GM21723 (cell line): ENCODE results near the gene ZFC3H1.
"Not testable (repeated sequence)": the region's sequence is repeated elsewhere in the genome, so short reads cannot be mapped to it uniquely, and the experiment has no call there.

Experiments
- ATAC-seq: cut with Tn5 transposase; IDR thresholded peaks from one replicate; pipeline ENCODE4 v1.9.1; 2021; ENCODE audit warnings: mild to moderate bottlenecking, moderate library complexity; ENCODE audit not compliant: unreplicated experiment

ZFC3H1 gene, protein sequence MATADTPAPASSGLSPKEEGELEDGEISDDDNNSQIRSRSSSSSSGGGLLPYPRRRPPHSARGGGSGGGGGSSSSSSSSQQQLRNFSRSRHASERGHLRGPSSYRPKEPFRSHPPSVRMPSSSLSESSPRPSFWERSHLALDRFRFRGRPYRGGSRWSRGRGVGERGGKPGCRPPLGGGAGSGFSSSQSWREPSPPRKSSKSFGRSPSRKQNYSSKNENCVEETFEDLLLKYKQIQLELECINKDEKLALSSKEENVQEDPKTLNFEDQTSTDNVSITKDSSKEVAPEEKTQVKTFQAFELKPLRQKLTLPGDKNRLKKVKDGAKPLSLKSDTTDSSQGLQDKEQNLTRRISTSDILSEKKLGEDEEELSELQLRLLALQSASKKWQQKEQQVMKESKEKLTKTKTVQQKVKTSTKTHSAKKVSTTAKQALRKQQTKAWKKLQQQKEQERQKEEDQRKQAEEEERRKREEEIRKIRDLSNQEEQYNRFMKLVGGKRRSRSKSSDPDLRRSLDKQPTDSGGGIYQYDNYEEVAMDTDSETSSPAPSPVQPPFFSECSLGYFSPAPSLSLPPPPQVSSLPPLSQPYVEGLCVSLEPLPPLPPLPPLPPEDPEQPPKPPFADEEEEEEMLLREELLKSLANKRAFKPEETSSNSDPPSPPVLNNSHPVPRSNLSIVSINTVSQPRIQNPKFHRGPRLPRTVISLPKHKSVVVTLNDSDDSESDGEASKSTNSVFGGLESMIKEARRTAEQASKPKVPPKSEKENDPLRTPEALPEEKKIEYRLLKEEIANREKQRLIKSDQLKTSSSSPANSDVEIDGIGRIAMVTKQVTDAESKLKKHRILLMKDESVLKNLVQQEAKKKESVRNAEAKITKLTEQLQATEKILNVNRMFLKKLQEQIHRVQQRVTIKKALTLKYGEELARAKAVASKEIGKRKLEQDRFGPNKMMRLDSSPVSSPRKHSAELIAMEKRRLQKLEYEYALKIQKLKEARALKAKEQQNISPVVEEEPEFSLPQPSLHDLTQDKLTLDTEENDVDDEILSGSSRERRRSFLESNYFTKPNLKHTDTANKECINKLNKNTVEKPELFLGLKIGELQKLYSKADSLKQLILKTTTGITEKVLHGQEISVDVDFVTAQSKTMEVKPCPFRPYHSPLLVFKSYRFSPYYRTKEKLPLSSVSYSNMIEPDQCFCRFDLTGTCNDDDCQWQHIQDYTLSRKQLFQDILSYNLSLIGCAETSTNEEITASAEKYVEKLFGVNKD (N-terminal part only)

DNA sequence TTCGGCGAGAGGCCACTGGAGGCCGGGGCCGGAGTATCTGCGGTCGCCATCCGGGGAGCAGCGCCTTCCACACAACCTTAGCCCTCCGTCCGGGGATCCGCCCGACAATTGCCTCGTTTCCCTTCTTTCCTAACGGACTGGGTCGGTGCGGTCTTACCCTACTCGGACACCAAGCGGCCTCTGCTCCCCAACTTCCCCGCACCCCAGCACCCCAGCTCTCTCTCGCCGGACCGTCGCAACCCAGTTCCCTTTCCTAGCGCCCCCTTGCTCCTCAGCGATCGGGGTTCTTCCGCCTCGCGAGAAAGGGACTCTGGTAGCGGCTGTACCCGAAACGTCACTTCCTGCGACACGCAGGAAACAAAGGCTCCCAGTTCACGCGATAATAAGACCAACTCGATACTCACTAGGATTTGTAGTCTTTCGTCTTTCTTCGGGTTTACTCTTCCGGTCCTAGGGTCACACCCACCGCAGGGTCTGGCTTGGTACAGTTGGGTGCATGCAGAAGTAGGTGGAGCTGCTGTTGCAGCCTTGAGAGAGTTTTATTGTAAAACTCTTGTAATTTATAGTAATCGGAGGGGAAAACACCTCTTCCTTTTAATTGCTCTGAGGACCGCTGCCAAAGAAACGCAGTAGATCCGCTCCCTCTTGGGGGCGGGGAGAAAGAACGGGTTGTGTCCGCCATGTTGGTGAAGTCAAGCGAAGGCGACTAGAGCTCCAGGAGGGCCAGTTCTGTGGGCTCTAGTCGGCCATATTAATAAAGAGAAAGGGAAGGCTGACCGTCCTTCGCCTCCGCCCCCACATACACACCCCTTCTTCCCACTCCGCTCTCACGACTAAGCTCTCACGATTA, at the start of gene ZFC3H1, which contains the start of gene THAP2:
ZFC3H1 (minus strand) TSS at position 288 of the 850 bp plus-strand sequence; CDS start at position 50, 238 bp downstream.
THAP2 (plus strand) TSS at position 741 of the 850 bp plus-strand sequence. CDS start 209 bp downstream, outside the sequence.
- ATAC-seq = peak; percentile 93

DNA sequence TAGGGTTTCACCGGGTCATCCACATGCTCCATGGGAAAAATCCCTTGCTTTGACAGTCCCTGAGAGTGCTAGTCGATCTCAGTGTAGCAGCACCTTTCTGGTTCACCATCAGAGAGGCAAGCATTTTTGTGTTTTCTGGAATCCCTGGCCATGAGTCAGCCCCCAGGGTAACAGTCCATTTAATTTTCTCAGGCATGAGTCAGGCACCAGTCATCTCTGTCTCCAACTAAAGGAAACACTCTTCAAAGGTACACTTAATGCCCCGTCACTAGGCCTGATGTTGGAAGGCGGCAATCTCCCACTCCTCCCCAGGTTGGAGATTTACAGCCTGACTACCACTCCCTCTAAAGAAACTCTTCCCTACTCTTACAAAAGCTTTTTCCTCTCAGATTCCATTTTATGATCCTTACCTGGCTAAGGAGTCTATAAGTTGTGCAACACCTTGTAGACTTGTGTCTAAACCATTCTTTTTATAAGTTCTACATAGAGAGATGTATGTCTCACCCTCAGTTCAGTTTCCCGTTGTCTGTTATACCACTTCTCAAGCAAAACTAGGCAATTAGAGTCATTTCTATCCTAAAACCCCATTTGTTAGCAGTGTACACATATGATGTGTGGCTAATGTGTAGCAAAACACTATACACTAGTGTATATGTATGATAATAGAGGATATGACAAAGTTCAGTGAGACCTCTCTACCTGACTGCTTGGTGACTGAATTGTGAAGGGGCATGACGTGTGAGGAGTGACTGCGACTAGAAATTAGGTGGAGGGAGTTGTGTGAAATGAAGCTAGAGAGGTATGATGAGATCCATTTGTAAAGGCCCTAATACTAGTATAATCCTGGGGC, 46.9 kb upstream of the ZFC3H1 start:
- no peak for ATAC-seq

DNA sequence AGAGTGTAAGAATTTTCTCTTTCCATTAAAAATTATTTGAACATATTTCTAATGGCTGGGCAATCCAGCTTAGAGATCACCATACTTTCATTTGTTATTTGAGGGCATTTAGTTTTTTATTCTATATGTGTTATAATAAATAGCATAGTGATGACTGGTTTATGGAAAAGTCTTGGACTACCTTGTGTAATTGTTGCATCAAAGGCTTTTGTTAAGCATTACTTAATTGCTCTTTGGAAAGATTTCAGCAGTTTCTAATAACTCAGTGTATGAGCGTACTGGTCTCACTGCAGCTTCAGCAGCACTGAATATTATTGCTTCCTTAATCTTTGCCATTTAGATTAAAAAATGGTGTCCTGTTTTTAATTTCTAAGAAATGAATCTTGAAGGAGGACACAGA, 45.0 kb upstream of the ZFC3H1 start:
- ATAC-seq = no peak

DNA sequence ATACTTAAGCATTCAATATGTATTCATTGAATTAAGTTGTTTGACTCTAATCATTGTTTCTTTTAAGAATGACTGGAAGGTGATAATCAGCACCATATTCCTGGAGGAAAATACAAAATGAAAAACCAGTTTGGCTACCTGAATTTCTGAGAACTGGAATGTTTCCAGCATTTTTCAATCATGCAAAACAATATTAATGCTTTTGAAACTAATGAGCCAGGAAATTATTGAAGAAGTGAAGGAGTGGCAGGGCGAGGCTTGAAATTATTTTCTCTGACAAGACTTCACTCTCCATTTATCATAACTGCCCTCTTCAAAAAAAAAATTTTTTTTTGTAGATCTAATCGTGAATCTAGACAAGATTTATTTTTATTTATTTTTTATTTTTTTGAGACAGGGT, 41.3 kb upstream of the ZFC3H1 start:
- ATAC-seq = no peak

DNA sequence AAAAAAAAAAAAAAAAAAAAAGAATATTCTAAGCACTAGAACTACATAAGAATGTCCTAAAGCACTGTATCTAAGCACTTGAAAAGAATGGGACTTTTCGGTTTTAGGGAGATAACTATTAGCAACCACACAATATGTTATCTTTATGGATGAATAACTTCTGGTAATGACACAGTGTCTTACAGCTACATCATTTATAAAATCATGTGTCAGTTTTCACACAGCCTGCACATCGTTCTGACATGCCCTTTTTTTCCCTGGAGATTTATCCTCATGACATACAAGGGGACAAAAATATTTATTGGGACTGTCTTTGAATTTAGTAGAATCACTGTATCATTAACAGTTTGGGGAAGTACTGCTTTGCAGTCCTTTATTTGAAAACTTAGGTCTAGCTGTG, 39.6 kb upstream of the ZFC3H1 start:
- no peak for ATAC-seq

DNA sequence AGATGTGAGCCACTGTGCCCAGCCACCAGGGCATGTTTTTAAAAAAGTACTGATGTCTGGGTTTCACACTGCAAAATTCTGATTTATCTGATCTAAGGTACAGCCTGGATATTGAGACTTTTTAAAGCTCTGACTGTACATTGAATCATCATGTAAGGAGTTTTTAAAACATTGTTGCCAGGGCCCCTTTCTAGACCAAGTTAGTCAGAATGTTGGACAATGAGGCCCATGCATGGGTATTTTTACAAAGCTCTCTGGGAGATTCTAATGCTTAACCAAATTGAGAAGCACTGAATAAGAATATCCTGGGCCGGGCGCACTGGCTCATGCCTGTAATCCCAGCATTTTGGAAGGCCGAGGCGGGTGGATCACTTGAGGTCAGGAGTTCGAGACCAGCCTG, 38.9 kb upstream of the ZFC3H1 start:
- no peak for ATAC-seq

DNA sequence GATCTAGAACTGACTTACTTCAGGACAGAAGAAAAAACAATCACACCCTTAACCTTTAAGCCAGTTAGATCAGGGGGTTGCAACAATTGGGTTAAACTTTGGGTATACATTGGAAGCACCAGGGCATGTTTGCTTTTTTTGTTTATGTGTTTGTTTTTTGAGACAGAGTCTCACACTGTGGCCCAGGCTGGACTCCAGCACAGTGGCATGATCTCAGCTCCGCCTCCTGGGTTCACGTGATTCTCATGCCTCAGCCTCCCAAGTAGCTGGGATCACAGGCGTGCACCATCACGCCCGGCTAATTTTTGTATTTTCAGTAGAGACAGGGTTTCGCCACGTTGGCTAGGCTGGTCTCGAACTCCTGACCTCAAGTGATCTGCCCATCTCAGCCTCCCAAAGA, 38.5 kb upstream of the ZFC3H1 start:
- ATAC-seq = not testable (repeated sequence)

DNA sequence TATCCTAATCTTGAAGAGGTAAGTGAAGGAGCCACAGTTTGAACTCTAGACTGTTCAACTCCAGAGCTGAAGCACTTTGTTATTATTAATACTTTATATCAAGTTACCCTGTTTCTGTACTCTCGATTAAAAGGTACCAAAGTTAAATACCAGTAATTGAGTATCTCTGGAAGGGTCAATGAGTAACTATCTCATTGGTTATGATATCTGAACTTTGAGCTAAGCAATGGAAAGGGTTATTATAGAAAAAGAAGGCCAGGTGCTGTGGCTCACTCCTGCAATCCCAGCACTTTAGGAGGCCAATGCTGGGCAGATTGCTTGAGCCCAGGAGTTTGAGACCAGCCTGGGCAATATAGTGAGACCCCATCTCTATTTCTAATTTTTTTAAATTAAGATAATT, 32.1 kb upstream of the ZFC3H1 start:
- no peak for ATAC-seq

DNA sequence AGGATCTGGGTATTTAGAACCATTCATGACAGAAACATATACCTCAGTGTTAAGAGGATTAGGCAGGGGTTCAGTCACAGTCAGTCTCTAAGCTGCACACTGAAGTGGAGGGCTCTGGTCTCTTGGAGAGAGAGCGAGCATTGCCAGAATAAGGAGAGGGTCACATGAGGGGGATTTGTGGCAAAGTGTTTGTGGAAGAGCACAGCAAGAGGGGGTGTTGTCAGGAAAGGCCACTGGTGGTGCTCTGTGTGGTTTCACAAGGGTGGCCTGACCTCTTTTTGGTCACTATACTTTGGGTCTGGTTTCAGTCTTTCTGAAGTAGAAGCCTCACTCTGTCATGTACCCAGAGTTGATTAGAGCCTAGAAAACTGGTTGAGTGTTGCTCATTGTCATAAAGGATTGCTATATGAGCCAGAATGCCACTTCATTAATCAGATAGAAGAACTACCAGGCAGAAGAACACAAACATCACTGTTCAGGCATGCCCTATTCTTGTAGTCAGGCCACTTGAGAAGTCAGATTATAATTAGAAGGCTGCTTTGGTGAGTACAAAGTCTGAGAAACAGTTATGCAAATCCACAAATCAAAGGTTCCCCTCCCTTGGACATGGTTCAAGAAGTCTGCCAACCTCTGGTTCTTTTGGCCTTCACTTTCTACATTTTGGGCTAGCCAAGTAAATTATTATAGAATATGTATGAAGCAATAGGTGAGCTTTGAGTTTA, 30.6 kb upstream of the ZFC3H1 start:
- ATAC-seq = peak; percentile 90

DNA sequence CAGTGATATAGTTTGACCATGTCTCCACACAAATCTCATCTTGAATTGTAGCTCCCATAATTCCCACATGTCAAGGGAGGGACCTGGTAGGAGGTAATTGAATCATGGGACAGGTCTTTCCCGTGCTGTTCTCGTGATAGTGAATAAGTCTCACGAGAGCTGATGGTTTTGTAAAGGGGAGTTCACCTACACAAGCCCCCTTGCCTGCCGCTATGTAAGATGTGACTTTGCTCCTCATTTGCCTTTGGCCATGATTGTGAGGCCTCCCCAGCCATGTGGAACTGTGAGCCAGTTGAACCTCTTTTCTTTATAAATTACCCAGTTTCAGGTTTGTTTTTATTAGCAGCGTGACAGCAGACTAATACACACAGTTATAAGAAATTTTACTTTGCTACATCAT, 30.0 kb upstream of the ZFC3H1 start:
- peak; percentile 11 for ATAC-seq

DNA sequence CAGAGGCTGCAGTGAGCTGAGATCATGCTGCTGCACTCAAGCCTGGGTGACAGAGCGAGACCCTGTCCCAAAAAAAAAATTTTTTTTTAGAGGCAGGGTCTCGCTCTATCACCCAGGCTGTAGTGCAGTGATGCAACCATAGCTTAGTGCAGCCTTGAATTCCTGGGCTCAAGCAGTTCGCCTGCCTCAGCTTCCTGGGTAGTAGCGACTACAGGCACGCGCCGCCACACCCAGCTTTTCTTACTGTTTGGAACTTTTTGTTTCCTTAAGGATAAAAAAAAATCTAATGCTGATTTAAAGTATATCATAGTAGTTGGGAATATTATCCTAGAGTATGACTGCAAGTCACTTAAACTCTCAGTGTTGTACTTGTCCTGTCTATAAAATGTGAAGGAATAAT, 29.5 kb upstream of the ZFC3H1 start:
- ATAC-seq = no peak

DNA sequence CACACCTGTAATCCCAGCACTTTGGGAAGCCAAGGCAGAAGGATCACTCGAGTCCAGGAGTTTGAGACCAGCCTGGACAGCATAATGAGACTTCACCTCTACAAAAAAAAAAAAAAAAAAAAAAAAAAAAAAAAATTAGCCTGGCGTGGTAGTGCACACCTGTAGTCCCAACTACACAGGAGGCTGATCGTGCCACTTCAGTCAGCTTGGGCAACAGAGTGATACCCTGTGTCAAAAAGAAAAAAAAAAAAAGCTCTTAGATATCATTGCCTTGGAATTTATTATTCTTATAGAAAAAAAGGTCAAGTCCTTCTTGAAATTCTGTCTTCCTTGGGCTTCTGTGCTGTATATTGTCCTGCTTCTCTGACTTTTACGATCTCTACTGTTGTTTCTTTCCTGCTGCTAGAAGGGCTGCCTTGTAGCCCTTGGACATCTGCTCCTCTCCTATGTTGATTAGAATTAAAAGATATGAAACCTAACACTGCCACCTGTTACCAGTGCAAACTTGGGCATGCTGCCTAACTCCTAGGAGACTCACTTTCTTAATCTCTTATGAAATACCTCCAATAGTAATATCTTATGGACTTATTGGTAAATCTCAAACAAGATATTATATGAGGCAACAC, 28.0 kb upstream of the ZFC3H1 start:
- no peak for ATAC-seq

DNA sequence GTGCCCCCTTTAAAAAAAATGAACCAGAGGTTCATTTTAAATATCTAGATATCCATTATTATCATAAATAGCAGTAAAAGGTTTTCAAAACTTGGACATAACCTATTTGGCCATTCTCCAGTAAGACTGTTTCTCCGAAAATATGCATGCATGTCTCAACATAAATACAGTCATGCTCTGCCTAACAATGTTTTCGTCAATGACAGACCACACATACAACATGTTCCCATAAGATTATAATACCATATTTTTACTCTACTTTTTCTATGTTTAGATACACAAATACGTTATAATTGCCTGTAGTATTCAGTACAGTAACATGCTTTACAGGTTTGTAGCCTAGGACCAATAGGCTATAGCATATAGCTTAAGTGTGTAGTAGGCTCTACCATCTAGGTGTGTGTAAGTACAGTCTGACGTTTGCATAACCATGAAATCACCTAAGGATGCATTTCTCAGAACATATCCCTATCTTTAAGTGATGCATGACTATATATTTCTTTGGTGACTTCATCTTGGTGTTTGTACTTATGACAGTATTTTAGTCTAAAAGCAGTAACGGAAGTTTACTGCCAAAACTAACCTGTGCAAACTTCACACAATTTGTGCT, 25.4 kb upstream of the ZFC3H1 start:
- ATAC-seq = no peak

DNA sequence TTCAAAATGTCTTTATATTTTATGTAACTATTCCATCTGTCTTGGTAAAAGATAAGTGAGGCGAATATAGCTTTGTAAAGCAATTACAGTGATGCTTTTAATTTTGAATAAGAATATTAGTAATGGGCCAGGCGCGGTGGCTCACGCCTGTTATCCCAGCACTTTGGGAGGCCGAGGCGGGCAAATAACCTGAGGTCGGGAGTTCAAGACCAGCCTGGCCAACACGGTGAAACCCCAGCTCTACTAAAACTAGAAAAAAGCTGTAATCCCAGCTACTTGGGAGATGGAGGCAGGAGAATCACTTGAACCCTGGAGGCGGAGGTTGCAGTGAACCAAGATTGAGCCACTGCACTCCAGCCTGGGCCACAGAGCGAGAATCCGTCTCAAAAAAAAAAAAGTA, 23.5 kb upstream of the ZFC3H1 start:
- ATAC-seq = not testable (repeated sequence)

DNA sequence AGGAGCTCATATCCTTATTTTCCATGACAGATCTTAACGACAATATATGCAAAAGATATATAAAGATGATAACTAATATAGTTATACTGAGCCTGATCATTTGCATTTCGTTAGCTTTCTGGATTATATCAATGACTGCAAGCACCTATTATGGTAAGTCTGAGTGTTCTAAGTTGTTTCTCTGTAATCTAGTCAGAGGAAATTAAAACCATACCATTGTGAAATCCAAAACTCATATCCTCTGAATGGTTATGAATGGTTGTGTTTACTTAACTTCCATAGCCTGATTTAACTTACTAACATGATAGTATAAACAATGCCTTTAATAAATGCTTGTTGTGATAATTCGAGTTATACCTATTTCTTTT, 23.0 kb upstream of the ZFC3H1 start:
- no peak for ATAC-seq

DNA sequence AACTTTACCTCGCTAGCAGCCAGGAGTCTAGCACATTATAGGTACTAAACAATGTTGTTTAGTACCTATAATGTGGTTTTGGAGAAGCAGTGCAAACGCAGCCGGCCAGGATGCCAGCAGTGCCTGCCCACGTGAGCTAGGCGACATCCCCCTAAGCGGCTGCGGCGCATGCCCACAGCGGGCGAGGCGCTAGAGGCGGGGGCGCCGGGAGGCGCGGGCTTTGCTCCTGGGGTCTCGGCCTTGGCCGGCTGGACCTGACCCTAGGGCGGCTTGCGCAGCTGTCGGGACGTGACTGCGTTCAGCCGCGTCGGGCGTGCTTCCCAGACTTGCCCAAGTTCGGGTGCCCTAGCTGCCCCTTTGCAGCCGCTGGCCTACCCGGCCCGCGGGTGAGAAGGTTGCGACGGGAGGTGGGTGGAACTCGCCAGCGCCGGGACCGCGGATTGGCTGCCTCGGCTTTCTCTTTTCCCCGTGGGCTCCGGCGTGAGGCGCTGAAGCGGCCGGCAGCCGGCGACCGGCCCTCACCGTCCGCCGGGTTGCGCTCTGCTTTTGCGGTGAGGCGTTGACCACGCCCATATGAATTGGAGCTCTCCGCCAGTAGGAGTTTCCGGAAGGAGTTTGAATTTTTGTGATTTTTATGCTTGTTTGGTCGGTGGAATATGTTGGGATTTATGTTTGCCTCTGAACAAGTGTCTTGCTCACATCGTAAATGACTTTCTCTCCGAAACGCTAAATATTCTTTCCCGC, 22.4 kb upstream of the ZFC3H1 start, which contains the start of gene TMEM19:
TMEM19 (plus strand) TSS at position 169 of the 744 bp plus-strand sequence. CDS start 599 bp downstream, outside the sequence.
- ATAC-seq = peak; percentile 88
